HEK293 (cell line): Measurements from ENCODE around the gene CACNA1G.

Source experiments
- CTCF ChIA-PET: fragments of 350-600 bp; formaldehyde crosslinking; extraction: SDS; loops from one replicate; lab custom pipeline; 2021; ENCODE audit warnings: antibody characterized with exemption; lab: Yijun Ruan, JAX
- POLR2A ChIA-PET: fragments of 300-600 bp; formaldehyde crosslinking; extraction: SDS; loops from one replicate; lab custom pipeline; 2020; ENCODE audit warnings: antibody characterized with exemption, inconsistent platforms; lab: Yijun Ruan, JAX
- H3K27ac ChIP-seq: fragments of 200-500 bp; sonication (Bioruptor generic); 2 replicates; pipeline ENCODE4 v1.5.1; 2014; ENCODE audit warnings: low read depth, low read length, control low read depth, inconsistent platforms; ENCODE audit errors: extremely low read depth
- H3K36me3 ChIP-seq, 2 experiments: fragments of 200-500 bp in 1 of 2; sonication (Bioruptor generic) in 1 of 2; 1 replicate in 1 of 2; 2 replicates in 1 of 2; pipeline ENCODE4 v1.5.1; 2014 to 2017; ENCODE audit warnings: inconsistent platforms in 2 of 2, low read length in 2 of 2; ENCODE audit not compliant: control insufficient read depth in 2 of 2, insufficient read depth in 1 of 2
- H3K4me1 ChIP-seq: fragments of 200-500 bp; sonication (Bioruptor generic); 2 replicates; pipeline ENCODE4 v1.5.1; 2014; ENCODE audit warnings: mild to moderate bottlenecking, low read length, inconsistent platforms; ENCODE audit not compliant: control insufficient read depth, insufficient read depth
- H3K4me3 ChIP-seq: 2 replicates; pipeline ENCODE4 v1.5.1; 2011; ENCODE audit warnings: low read depth, mild to moderate bottlenecking, control low read depth, low read length, moderate library complexity
- H3K9me3 ChIP-seq: fragments of 200-500 bp; sonication (Bioruptor generic); 2 replicates; pipeline ENCODE4 v1.5.1; 2014; ENCODE audit warnings: low read depth, low read length, inconsistent platforms; ENCODE audit not compliant: control insufficient read depth, insufficient read depth
- HOXC10 ChIP-seq: sonication (generic); formaldehyde crosslinking; IDR thresholded peaks from 2 replicates; pipeline ENCODE4 v1.8.1; 2023; ENCODE audit warnings: mild to moderate bottlenecking, missing genetic modification reagents
- KLF10 ChIP-seq: fragments of 450-650 bp; IDR thresholded peaks from 2 replicates; pipeline ENCODE4 v1.5.1; 2018; ENCODE audit warnings: missing biosample characterization, mild to moderate bottlenecking, missing genetic modification characterization
- PBX3 ChIP-seq: sonication (generic); formaldehyde crosslinking; IDR thresholded peaks from 2 replicates; pipeline ENCODE4 v1.8.1; 2022; ENCODE audit warnings: mild to moderate bottlenecking, moderate library complexity, missing genetic modification reagents
- PRDM10 ChIP-seq: fragments of 450-650 bp; formaldehyde crosslinking; IDR thresholded peaks from 2 replicates; pipeline ENCODE4 v1.5.1; 2016; ENCODE audit warnings: missing biosample characterization, missing genetic modification characterization
- SCRT1 ChIP-seq: fragments of 450-650 bp; formaldehyde crosslinking; IDR thresholded peaks from 2 replicates; pipeline ENCODE4 v1.5.1; 2016; ENCODE audit warnings: missing biosample characterization, missing genetic modification characterization, borderline replicate concordance
- SCRT2 ChIP-seq: fragments of 450-650 bp; formaldehyde crosslinking; IDR thresholded peaks from 2 replicates; pipeline ENCODE4 v1.5.1; 2016; ENCODE audit warnings: missing biosample characterization, missing genetic modification characterization
- ZFP37 ChIP-seq: fragments of 450-650 bp; formaldehyde crosslinking; IDR thresholded peaks from 2 replicates; pipeline ENCODE4 v1.5.1; 2016; ENCODE audit warnings: missing biosample characterization, missing genetic modification characterization
- ZNF18 ChIP-seq: fragments of 450-650 bp; formaldehyde crosslinking; IDR thresholded peaks from 2 replicates; pipeline ENCODE4 v1.5.1; 2016; ENCODE audit warnings: missing biosample characterization, missing genetic modification characterization
- ZNF19 ChIP-seq: fragments of 450-650 bp; formaldehyde crosslinking; IDR thresholded peaks from 2 replicates; pipeline ENCODE4; 2016; ENCODE audit warnings: missing biosample characterization, missing genetic modification characterization, low read depth
- ZNF239 ChIP-seq: fragments of 450-650 bp; formaldehyde crosslinking; IDR thresholded peaks from 2 replicates; pipeline ENCODE4 v1.5.1; 2016; ENCODE audit warnings: missing biosample characterization, missing genetic modification characterization
- ZNF394 ChIP-seq: fragments of 450-650 bp; formaldehyde crosslinking; IDR thresholded peaks from 2 replicates; pipeline ENCODE4 v1.5.1; 2016; ENCODE audit warnings: missing biosample characterization, missing genetic modification characterization, mild to moderate bottlenecking, moderate library complexity, borderline replicate concordance
- ZNF449 ChIP-seq: fragments of 450-650 bp; formaldehyde crosslinking; IDR thresholded peaks from 2 replicates; pipeline ENCODE4 v1.5.1; 2017; ENCODE audit warnings: missing biosample characterization, mild to moderate bottlenecking, missing genetic modification characterization, moderate library complexity
- ZNF510 ChIP-seq: fragments of 450-650 bp; formaldehyde crosslinking; IDR thresholded peaks from 2 replicates; pipeline ENCODE4 v1.5.1; 2018; ENCODE audit warnings: mild to moderate bottlenecking, missing genetic modification characterization, missing biosample characterization; ENCODE audit not compliant: insufficient replicate concordance
- ZNF580 ChIP-seq: fragments of 450-650 bp; formaldehyde crosslinking; IDR thresholded peaks from 2 replicates; pipeline ENCODE4 v1.5.1; 2016; ENCODE audit warnings: missing biosample characterization, missing genetic modification characterization
- ZNF600 ChIP-seq: fragments of 450-650 bp; formaldehyde crosslinking; IDR thresholded peaks from 2 replicates; pipeline ENCODE4 v1.5.1; 2016; ENCODE audit warnings: missing biosample characterization, missing genetic modification characterization
- ZNF837 ChIP-seq: fragments of 450-650 bp; formaldehyde crosslinking; IDR thresholded peaks from 2 replicates; pipeline ENCODE4 v1.5.1; 2016; ENCODE audit warnings: missing biosample characterization, missing genetic modification characterization

Gene CACNA1G

GRCh38 chr17:50612281-50612680, 51.8 kb downstream of the CACNA1G start:
- TF ChIP-seq ZNF19 (tag by site-specific recombination) (no peak), SCRT2 (peak; percentile 77), SCRT1 (tag by site-specific recombination) (peak; percentile 46; the same call in 1 of the 2 replicates)
- Histone ChIP-seq H3K4me3 (no peak overlapping the region), H3K27ac (no peak overlapping the region), H3K4me1 (no peaks in the 10 kb centered on the region), H3K9me3 (no peaks in the 10 kb centered on the region), H3K36me3 (no peaks in the 10 kb centered on the region)
- POLR2A ChIA-PET: no interaction called here
- CTCF ChIA-PET: interaction anchor here (0.6 to 1.4 kb wide), 2 partner anchors 14 to 22 kb away, joined by 3 read pairs; no protein-coding TSS in a partner anchor

- POLR2A ChIA-PET: no interaction called here
These were observed 52.8 kb downstream of the CACNA1G start for GRCh38 chr17:50613007-50613992.

GRCh38 chr17:50614471-50615051, 54.0 kb downstream of the CACNA1G start:
- POLR2A ChIA-PET: no interaction called here
- TF ChIP-seq SCRT2: peak; percentile 88
- no peak for TF ChIP-seq ZNF837 (tag by site-specific recombination)
- no peak for TF ChIP-seq HOXC10
- no peak for TF ChIP-seq ZNF394 (tag by site-specific recombination)
- TF ChIP-seq ZNF510 (tag by site-specific recombination): no peak
- no peak for TF ChIP-seq ZNF239 (tag by site-specific recombination)
- peak; percentile 60 for TF ChIP-seq PRDM10 (tag by site-specific recombination)
- TF ChIP-seq ZNF18 (tag by site-specific recombination): no peak
- peak; percentile 82; the same call in 1 of the 2 replicates for TF ChIP-seq ZNF600 (tag by site-specific recombination)
- peak; percentile 68; the same call in 1 of the 2 replicates for TF ChIP-seq ZNF449 (tag by site-specific recombination)
- no peak for TF ChIP-seq KLF10 (tag by site-specific recombination)

More at GRCh38 chr17:50613007-50613992, 52.8 kb downstream of the CACNA1G start:
- no peak overlapping the region for H3K4me3 ChIP-seq
- H3K4me1 ChIP-seq: no peaks in the 10 kb centered on the region
- H3K36me3 ChIP-seq: no peaks in the 10 kb centered on the region
- no peaks in the 10 kb centered on the region for H3K9me3 ChIP-seq
- no peak overlapping the region for H3K27ac ChIP-seq
- CTCF ChIA-PET: interaction anchor here (0.6 kb wide), 2 partner anchors 8 to 24 kb away, joined by 3 read pairs; no protein-coding TSS in a partner anchor
- no peak for TF ChIP-seq PBX3
- no peak for TF ChIP-seq ZFP37 (tag by site-specific recombination)
- TF ChIP-seq ZNF580 (tag by site-specific recombination): no peak

More at GRCh38 chr17:50614471-50615051, 54.0 kb downstream of the CACNA1G start:
- no peaks in the 10 kb centered on the region for H3K4me1 ChIP-seq
- no peaks in the 10 kb centered on the region for H3K36me3 ChIP-seq
- CTCF ChIA-PET: interaction anchor here (1.0 kb wide), 1 partner anchor 16 kb away, joined by 7 read pairs; no protein-coding TSS in a partner anchor
- H3K9me3 ChIP-seq: no peaks in the 10 kb centered on the region
- H3K4me3 ChIP-seq: no peak overlapping the region
- no peak overlapping the region for H3K27ac ChIP-seq
